Nephron progenitor cell (in vitro differentiated cells): ENCODE measurements around the gene EXOSC2.

Experiments used
- DNase-seq: peaks from one replicate; pipeline ENCODE4 v3.0.0; 2021
- H3K27ac Mint-ChIP-seq: 2 replicates; pipeline ENCODE4 v1.8.0; 2021; ENCODE audit warnings: mild to moderate bottlenecking, moderate library complexity, mixed read lengths
- H3K27me3 Mint-ChIP-seq: 2 replicates; pipeline ENCODE4 v1.8.0; 2021; ENCODE audit warnings: mild to moderate bottlenecking, low read depth, mixed read lengths; ENCODE audit not compliant: poor library complexity
- H3K36me3 Mint-ChIP-seq: 2 replicates; pipeline ENCODE4 v1.8.0; 2021; ENCODE audit warnings: low read depth, mixed read lengths
- H3K4me1 Mint-ChIP-seq: 2 replicates; pipeline ENCODE4 v1.8.0; 2021; ENCODE audit warnings: mixed read lengths
- H3K4me3 Mint-ChIP-seq: 2 replicates; pipeline ENCODE4 v1.8.0; 2021; ENCODE audit warnings: mild to moderate bottlenecking, moderate library complexity, mixed read lengths
- H3K9me3 Mint-ChIP-seq: 2 replicates; pipeline ENCODE4 v1.8.0; 2021; ENCODE audit warnings: mild to moderate bottlenecking, moderate library complexity, mixed read lengths
- CTCF ChIP-seq: fragments of 200-600 bp; sonication (generic); IDR thresholded peaks from 2 replicates; pipeline ENCODE4 v1.5.0; 2021; ENCODE audit warnings: antibody characterized with exemption

The EXOSC2 gene

DNA sequence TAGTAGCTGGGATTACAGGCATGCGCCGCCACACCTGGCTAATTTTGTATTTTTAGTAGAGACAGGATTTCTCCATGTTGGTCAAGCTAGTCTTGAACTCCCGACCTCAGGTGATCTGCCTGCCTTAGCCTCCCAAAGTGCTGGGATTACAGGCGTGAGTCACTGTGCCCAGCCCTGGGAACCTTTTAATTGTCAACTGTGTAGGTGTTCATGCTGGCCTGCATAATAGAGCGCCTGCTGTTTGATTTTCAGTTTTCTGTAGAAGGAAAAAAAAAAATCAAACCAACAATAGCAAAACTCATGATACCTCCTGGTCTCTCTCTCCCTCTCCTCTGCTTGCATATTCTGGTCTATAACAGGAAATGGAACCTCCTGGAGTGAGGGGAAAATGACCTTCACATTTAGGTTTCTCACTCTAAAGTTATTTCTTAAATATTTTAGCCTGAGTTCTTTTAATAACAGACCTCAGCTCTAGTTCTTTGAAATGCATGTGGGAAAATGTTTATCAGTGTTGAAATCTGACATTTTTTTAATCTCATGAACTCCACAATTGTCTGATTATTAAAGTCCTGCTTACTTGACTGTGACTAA is 51.7 kb downstream of the EXOSC2 start:
- no peak for DNase-seq
- Mint-ChIP-seq H3K27me3 (no peaks in the 10 kb centered on the region), H3K27ac (no peak overlapping the region), H3K36me3 (peaks cover 12% of the 10 kb centered on the region), H3K4me1 (peaks cover 7% of the 10 kb centered on the region), H3K9me3 (no peaks in the 10 kb centered on the region), H3K4me3 (no peak overlapping the region)
- no peak for TF ChIP-seq CTCF

DNA sequence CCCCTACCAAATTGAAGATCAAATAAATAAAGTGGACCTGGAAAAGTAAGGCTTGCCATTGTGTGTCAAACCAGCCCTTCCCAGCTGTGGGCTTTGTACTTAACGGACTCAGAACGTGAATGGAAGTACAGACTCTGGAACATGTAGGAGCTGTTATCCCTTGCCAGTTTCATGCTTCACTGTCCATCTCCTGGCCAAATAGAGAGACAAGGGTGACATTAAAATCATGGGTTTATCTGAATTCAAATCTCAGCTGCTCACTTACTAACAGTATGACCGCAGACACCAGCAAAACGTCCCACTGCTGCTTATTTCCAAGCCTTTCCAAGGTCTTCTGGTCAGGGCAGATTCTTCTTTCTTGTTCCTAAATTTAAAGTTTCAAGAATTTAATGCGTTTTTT is 52.2 kb downstream of the EXOSC2 start:
- no peaks in the 10 kb centered on the region for H3K27me3 Mint-ChIP-seq
- H3K36me3 Mint-ChIP-seq, result peaks cover 7% of the 10 kb centered on the region
- no peak overlapping the region for H3K4me3 Mint-ChIP-seq
- no peaks in the 10 kb centered on the region for H3K9me3 Mint-ChIP-seq
- no peak for TF ChIP-seq CTCF
- peaks cover 7% of the 10 kb centered on the region for H3K4me1 Mint-ChIP-seq
- H3K27ac Mint-ChIP-seq, result no peak overlapping the region
- no peak for DNase-seq

DNA sequence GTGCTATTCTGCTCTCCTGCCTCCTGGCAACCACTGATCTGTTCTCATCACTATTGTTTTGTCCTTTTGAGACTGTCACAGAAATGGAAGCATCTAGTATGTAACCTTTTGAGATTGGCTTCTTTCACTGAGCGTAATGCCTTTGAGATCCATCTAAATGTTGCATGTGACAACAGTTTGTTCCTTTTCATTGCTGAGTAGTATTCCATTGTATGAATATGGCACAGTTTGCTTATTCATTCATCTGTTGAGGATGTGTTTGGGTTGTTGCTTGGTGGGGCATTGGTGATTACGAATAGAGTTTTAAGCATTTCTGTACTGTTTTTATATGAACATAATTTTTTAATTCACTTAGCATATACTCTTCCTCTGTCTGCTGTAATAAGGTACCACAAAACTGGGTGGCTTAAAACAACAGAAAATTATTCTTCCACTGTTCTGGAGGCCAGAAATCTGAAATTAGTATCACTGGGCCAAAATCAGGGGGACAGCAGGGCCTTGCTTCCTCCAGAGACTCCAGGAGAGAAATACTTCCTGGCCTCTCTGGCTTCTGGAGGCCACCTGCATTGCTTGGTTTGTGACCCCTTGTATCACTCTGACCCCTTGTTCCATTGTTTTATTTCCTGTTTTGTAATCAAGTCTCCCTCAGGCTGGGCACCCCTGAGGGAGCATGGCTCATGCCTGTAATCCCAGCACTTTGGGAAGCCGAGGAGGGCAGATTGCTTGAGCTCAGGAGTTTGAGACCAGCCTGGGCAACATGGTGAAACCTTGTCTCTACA is 53.0 kb downstream of the EXOSC2 start:
- Mint-ChIP-seq H3K36me3 (peaks cover 4% of the 10 kb centered on the region), H3K9me3 (no peaks in the 10 kb centered on the region), H3K27me3 (no peaks in the 10 kb centered on the region), H3K4me1 (peaks cover 12% of the 10 kb centered on the region), H3K27ac (no peak overlapping the region), H3K4me3 (no peak overlapping the region)
- no peak for DNase-seq
- no peak for TF ChIP-seq CTCF

DNA sequence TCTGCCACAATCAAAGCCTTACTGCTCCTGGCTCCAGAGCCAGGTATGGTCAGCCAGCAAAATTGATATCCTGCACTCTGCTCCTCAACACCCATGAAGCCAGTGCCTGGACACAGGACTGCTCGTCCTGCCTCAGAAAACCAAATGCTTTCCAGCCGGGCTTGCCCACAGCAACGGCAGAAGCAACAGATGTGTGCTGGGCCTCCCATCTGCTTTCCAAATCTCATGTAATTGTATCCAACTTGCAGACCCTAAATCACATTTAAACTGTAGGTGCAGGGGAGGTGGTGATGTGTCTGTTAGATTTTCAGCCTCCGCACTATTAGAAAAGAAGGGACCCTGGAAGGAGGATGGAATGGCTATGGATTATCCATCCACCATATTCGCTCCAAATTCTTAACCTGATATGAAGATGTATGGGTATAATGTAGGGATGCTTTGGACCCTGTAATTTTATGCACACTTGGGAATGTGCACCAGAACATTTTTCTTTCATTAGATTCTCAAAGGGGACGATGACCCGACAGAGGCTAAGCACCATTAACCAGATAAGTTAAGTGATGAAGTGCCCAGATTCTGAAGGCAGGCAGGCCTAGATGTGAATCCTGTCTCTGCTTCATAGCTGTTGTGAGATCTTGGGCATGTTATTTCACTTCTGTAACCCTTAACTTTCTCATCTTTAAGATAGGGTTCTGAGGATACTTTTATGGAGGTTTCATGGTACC is 58.2 kb downstream of the EXOSC2 start:
- Mint-ChIP-seq H3K36me3 (no peaks in the 10 kb centered on the region), H3K4me1 (peaks cover 34% of the 10 kb centered on the region), H3K27me3 (no peaks in the 10 kb centered on the region), H3K9me3 (no peaks in the 10 kb centered on the region), H3K4me3 (no peak overlapping the region), H3K27ac (peak overlapping the region; percentile 48)
- no peak for DNase-seq
- no peak for TF ChIP-seq CTCF
